ENCODE results near the gene UMAD1. TPM values are rescaled to one million over a fixed set of nuclear protein-coding genes. Genes with fewer than 3 reads are reported as not detected.

UMAD1 gene
- total and polyA plus RNA-seq, 2 experiments from 2014 or later, result 8.4 to 12.4 TPM

- H3K36me3 Mint-ChIP-seq (ENCODE audit: low read depth), result no peaks in the 10 kb centered on the region
- H2AFZ ChIP-seq, result no peak overlapping the region
- H3K27me3 Mint-ChIP-seq (ENCODE audit: insufficient read depth, low read depth, poor library complexity), result peaks cover 2% of the 10 kb centered on the region
- no peaks in the 10 kb centered on the region for H3K79me2 ChIP-seq (replicated peaks; ENCODE audit: insufficient read depth)
- ATAC-seq (no peak), DNase-seq (ENCODE audit: low spot score) (no peak)
- H3K4me2 ChIP-seq, result no peak overlapping the region
- no peaks in the 10 kb centered on the region for H3K9me3 Mint-ChIP-seq
- TF ChIP-seq CTCF (conservative IDR thresholded peaks at IDR 0.05; ENCODE audit: low read depth in 2 of 2), result no peak
- no peak for TF ChIP-seq REST (IDR thresholded peaks at IDR 0.05; ENCODE audit: unreplicated experiment)
- TF ChIP-seq POLR2AphosphoS5 (IDR thresholded peaks at IDR 0.05; ENCODE audit: low read depth), result no peak
- TF ChIP-seq ZNF331 (CRISPR knock-in tag; IDR thresholded peaks at IDR 0.05; ENCODE audit: low read depth), result no peak
- no peak for TF ChIP-seq NANOG (IDR thresholded peaks at IDR 0.05; ENCODE audit: borderline replicate concordance)
- TF ChIP-seq ZNF114 (CRISPR knock-in tag; IDR thresholded peaks at IDR 0.05), result no peak
- no peak for TF ChIP-seq ZNF462 (CRISPR knock-in tag; IDR thresholded peaks at IDR 0.05)
- TF ChIP-seq EZH2phosphoT487 (IDR thresholded peaks at IDR 0.05; ENCODE audit: unreplicated experiment), result no peak
- H4K20me1 ChIP-seq (replicated peaks; ENCODE audit: insufficient read depth), result no peaks in the 10 kb centered on the region
- no peak overlapping the region for H3K27ac ChIP-seq (ENCODE audit: low read depth)
- H3K4me1 ChIP-seq (ENCODE audit: insufficient read depth), result peaks cover 44% of the 10 kb centered on the region
- H3K27ac Mint-ChIP-seq, result no peak overlapping the region
- peaks cover 54% of the 10 kb centered on the region for H3K4me1 Mint-ChIP-seq
- no peaks in the 10 kb centered on the region for H3K27me3 ChIP-seq (ENCODE audit: insufficient read depth)
- no peak overlapping the region for H3K4me3 Mint-ChIP-seq
- H3F3A ChIP-seq (replicated peaks; ENCODE audit: low read depth), result no peaks in the 10 kb centered on the region
- H3K9me2 ChIP-seq (ENCODE audit: insufficient read depth), result no peaks in the 10 kb centered on the region
- H3K4me3 ChIP-seq, result no peak overlapping the region
- no peaks in the 10 kb centered on the region for H3K36me3 ChIP-seq (ENCODE audit: insufficient read depth)
Observed at GRCh38 chr7:7705318-7705717, 64.8 kb downstream of the UMAD1 start.
